Measurements from ENCODE around the gene CPLX1.
"Not testable (repeated sequence)": the region's sequence is repeated elsewhere in the genome, so short reads cannot be mapped to it uniquely, and the experiment has no call there.

The CPLX1 gene

DNA sequence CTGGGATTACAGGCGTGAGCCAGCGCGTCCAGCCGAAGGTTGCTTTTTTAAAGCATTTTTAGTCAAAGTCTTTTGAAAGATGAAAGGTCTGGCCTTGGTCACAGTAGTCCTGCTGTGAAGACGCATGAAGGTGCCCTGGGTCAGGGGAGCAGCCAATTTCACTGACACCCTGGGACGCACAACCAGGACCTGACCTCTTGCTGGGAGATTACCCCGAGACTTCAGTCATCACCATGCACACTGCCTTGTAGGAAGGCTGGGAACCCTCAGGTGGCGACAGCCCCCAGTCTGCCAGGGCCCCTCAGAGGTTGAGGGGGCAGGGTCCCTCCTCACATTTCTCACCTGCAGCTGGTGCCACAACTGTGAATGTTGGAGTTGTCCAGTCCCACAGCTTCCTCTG is 53.2 kb downstream of the CPLX1 start:
- no peak for DNase-seq

GRCh38 chr4:772118-772517 is 53.8 kb downstream of the CPLX1 start:
- DNase-seq = no peak

DNA sequence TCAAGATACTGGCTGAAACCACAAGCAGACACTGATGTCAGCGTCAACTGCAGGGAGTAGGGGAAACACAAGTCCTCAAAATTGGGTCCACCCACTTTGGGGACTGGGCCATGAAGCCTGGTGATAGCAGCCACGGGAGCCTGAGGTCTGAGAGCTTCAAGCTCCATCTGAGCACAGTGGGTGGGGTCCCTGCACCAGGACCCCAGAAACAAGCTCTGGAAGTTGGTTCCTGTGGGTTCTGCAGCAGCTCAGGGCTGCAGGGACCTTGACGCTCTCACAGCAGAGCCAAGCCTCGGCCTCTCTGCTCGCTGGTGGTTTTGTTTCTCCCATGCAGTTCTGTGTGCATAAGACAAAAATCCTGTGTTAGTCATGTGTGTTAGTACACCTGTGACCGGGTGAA is 54.5 kb downstream of the CPLX1 start:
- no peak for DNase-seq

DNA sequence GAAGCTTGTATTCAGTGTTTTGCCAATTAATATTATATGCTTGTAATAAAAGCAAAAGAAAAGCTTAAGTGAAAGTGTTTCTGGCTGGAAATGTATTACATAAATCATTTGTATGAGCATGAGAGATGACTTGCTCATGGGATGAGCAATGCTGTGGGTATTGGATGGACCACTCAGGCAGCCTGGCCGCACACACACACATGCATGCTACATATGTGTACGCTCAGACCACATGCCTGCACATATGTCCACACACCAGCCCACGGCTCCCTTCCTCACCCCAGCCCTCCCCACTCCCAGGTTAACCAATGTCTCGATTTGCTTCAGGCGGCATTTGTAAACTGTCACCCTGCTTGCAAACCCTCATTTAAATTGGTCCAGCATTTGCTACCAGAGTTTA is 55.9 kb downstream of the CPLX1 start:
- no peak for DNase-seq

DNA sequence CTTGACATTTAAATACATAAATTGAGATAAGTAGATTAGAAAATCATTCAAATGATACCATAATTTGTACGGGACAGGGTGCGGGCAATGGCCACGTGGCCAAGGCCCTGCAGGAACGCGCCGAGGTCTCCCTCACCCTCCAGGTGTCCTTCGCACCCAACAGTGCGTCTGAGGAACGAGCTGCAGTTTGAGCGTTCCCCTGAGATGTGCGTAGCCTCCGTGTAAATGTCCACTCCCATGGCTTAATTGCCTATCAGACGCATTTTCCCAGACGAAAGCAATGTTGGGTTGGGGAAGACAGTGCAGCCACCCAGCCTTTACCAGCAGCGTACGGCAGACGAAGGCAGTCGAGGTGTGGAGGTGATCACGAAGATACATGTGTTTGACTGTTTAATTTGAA is 56.4 kb downstream of the CPLX1 start:
- DNase-seq = no peak

DNA sequence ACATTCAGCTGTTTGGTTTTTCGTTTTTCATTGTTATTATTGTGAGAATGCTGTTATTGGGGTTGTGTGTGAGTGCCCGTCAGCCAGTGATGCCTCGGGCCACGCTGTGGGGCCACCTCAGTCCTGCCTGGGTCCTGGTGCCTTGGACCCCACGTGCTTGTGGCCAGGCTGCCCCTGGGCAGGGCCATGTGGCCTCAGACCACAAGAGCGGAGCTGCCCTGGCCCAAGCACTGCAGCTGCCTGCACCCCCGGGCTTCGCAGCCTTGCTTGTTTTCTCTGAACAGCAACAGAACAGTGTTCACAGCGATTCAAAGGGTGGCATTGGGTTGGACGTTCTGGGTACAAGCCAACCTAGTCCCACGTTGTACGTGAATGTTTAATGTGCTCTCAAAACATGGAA is 56.9 kb downstream of the CPLX1 start:
- no peak for DNase-seq

GRCh38 chr4:768076-768475 is 57.9 kb downstream of the CPLX1 start:
- DNase-seq = no peak

- DNase-seq = no peak
These were observed 59.2 kb downstream of the CPLX1 start for GRCh38 chr4:766559-767283.

GRCh38 chr4:766152-766515 is 59.8 kb downstream of the CPLX1 start:
- DNase-seq = no peak

- DNase-seq = no peak
These were observed 61.3 kb downstream of the CPLX1 start for GRCh38 chr4:764405-765169.

GRCh38 chr4:763922-764321 is 62.0 kb downstream of the CPLX1 start:
- DNase-seq = no peak

DNA sequence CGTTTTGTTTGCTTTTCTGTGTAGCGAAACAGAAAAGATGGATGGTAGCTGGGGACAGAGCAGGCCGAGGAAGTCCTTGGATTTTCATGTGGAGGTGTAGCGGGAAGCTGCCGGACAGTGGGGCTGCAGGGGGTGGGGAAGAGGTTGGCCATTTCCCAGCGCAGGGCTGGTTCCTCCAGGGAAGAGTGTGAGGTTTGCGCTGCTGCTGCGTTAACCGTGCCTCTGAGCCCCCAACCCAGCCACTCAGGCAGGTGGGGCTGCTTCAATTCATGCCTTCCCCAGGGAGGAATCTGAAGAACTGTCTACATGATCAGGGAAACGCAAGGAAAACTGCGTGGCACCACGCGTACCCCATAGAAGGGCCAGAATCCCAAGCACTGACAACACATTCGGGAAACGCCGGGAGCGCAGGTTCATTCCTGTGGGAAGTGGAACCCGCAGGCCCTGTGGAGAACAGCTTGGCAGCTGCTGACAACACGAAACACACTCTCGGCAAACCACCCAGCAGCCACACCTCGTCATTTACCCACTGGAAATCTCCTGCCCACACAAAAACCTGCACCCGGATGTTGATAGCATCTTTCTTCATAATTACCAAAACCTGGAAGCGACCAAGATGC is 62.6 kb downstream of the CPLX1 start:
- DNase-seq = no peak

GRCh38 chr4:762211-763190 is 63.4 kb downstream of the CPLX1 start:
- no peak for DNase-seq

DNA sequence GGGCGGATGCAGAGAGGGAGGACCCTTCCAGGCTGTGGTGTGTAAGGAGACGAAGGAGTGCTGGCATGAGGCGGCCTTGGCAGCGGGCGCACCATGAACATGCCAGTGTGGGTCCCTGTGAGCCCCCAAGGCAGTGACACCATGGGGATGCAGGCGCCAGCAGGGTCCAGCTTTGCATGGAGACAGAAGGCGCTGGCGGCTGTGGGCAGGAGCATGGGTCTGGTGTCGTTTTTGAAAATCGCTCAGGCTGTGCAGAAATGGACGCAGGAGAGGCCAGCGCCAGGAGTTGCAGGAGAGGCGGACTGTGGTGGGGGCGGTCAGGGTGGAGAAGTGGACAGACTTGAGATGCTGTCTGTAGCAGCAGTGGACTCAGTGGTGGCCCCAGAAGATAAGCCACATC is 64.2 kb downstream of the CPLX1 start:
- DNase-seq = no peak

GRCh38 chr4:761086-761485 is 64.8 kb downstream of the CPLX1 start:
- DNase-seq = no peak

DNA sequence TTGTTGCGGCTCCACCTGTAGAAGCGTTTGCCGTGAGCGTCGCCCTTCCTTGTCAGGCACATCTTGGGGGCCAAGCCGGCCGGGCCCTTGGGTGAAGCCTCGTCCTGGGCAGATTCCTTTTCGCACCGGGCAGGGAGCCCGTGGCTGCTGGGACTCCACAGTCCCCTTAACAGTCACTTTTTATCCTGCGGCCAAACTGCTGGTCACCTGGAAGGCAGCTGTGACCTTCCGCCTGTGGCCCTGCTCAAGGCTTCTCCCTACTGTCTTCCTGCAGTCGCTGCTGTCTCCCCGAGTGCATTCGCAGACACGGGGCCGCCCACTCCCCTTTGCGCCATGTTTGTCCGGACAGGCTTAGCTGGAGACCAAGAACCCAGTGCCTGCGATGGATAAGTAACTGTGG is 65.3 kb downstream of the CPLX1 start:
- DNase-seq = no peak

- not testable (repeated sequence) for DNase-seq
These were observed 66.1 kb downstream of the CPLX1 start for GRCh38 chr4:759810-760209.

GRCh38 chr4:757111-757510 is 68.8 kb downstream of the CPLX1 start:
- DNase-seq = no peak

DNA sequence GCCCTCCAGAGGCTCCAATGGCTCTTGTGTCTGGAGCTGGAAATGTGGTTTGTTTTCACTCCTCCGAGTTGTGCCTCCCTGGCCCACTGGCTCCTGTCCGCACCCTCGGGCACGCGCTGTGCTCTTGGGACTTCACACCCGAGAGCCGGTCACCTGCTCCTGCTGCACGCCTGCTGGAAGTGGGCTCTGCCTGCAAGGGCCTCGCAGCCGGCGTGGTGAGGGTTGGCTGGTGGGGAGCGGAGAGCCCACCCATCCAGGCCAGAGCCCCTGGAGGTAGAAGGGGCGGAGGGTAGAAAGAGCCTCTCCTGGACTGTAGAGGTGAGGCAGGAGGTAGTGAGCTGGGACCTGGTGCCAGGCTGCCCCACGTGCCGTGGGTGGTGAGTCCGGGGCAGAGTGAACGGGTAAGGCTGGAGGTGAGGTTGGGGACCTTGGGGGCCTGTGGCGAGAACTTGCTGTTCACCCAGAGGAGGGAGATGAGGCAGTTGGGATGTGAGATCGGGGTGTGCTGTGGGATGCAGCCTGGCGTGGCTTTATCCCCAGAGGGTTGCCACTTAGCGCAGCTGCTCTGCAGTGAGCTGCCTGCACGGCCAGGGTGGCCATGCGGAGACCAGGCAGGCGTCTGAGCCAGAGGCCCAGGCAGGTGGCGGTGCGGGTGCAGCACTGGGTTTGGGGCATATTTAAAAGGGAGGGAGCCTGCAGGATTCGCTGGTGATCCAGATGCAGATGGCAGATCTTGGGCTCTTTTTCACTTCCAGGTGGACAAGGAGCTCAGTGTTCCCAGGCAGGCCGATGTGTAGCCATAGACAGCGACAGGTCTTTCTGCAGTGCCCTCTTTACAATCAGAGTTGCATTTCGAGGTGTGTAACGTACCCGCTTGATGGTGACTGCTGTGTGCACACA is 71.5 kb downstream of the CPLX1 start:
- no peak for DNase-seq

GRCh38 chr4:753186-753585 is 72.7 kb downstream of the CPLX1 start:
- not testable (repeated sequence) for DNase-seq

DNA sequence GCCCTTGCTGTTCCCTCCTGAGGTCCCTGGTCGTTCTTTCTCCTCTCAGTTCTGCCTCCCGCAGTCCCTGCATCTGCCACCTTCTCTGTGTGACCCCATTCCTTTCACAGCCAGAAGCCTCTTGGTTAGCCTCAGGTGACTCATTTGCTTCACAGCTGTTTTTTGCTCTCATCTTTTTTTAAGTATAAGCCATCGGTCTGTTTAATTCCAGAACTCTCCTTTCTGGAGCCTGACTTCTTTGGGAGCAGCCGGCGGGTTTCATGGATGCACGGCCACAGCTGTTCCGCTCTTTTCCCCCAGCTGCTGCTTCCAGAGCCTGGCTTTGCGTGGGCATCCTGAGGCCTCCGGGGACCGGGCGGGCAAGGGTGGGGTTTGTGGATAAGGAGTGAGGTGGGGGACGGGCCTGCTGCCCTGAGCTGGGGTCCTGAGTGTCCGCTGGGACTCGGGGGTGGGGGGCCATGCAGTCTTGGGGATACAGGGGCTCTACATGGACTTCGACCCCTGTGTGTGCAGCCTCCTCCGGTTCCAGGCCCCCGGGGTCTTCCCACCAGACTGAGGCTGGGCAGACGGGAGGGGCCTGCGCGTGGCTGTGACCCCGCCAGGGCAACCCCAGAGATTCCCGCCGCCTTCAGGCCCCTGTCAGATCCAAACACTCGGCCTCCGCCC is 73.6 kb downstream of the CPLX1 start:
- DNase-seq = no peak

All from KG1 (cell line).